Measurements from ENCODE around the gene RAB40C.

The RAB40C gene, protein sequence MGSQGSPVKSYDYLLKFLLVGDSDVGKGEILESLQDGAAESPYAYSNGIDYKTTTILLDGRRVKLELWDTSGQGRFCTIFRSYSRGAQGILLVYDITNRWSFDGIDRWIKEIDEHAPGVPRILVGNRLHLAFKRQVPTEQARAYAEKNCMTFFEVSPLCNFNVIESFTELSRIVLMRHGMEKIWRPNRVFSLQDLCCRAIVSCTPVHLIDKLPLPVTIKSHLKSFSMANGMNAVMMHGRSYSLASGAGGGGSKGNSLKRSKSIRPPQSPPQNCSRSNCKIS

DNA sequence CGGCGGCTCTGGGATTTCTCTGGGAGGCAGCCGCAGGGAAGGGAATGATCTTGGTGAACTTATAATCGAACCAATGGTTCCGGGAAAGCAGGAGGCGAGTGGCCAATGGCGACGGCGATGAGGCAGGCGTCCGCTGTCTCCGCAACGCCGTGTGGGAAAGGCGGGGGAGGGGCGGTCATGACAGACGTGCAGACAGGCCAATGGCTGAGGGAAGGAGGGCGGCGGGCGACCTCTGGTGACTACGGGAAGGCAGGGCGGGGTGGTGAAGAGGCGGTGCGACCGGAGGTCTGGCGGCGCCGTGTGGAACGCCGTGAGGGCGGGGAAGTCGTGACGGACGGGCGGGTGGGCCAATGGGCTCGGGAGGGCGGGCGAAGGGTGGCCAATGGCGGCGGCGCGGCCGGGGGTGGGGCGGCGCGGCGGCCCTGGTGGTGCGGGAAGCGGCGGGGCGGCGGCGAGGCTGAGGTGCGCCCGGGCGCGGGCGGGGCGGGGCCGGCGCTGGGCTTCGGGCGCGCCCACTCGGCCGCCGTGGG lies at the start of gene RAB40C:
RAB40C (plus strand) TSS at position 409 of the 530 bp plus-strand sequence. CDS start 226 bp downstream, outside the sequence.
- peak; percentile 99 for DNase-seq

DNA sequence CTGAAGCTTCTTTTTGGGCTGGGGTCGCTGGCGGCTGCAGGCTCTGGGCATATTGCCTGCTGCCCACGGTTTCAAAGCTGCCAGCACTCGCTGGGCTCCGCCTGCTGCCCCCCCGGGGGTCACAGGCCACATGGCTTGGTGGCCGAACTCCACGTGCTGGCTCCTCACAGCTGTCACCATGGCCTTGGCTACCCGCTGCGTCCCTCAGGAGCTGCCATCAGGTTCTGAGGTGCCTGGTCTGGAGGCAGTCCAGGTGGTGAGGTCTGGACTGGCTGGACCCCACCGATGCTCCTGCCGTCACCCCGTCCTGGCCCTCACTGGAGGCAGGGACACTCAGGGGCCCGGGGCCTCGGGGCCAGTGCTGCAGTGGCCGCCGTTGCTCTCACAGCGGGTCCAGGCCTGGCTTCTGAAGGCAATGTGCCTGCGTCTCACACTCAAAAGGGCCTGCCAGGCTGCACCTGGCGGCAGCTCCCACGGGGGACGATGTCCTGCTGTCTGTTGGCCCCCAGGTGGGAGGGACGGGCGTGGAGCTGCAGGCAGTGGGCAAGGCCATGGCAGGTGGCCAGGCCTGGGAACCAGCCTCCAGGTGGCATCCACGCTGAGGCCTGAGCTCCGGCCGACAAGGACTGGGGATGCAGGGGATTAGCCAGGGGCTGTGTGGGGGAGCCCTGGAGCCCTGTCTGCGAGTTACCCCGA lies 49.1 kb upstream of the RAB40C start:
- DNase-seq = no peak

DNA sequence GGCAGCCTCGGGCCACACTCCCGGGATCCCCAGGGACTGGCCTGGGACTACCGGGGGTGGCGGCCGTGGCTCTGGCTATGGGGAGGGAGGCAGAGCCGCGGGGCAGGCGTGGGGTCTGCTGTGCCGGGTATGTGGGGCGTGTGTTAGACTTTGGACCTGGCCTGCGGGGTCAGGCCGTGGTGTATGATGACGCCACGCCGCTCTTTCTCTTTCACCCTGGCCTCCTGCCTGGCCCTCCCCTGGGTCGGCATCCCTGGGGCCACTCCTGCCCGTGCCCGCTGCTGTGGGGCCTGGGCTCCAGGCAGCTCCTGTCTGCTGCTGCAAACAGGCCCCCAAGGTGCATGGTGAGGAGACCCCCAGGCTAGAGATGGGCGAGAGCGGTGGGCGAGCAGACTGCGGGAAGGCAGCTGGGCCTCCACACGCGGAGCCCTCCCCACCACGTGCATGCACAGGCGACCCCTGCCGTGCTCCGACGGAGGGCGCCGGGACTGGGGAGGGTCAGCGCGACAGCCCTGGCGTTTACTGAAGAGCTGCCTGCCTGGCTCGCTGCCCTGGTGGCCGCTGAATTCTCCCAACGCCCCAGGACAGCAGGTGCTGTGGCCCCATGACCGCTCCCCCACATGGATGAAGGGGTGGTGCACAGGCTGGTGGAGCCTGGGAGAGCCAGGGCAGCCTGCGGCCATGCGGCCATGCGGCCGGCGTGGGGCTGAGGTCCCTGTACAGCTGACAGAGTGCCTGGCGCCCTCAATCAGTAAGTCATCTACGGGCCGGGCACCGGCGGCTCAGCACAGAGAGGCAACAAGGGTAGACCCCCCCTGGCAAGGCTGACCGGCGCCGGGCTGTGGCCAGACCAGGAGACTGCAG lies 46.3 kb upstream of the RAB40C start:
- no peak for DNase-seq

DNA sequence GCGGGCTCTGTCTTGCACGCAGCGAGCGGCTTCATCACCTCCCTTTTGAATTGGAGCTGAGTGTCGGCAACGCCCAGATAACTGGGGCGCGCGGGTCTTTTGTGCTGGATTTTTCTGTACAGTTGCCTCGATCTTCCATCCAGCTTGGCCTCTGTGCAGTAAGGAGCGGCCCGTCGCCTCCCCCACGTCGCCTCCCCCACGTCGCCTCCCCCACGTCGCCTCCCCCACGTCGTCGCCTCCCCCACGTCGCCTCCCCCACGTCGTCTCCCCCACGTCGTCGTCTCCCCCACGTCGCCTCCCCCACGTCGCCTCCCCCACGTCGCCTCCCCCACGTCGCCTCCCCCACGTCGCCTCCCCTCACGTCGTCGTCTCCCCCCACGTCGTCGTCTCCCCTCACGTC lies 45.3 kb upstream of the RAB40C start:
- DNase-seq = no peak

DNA sequence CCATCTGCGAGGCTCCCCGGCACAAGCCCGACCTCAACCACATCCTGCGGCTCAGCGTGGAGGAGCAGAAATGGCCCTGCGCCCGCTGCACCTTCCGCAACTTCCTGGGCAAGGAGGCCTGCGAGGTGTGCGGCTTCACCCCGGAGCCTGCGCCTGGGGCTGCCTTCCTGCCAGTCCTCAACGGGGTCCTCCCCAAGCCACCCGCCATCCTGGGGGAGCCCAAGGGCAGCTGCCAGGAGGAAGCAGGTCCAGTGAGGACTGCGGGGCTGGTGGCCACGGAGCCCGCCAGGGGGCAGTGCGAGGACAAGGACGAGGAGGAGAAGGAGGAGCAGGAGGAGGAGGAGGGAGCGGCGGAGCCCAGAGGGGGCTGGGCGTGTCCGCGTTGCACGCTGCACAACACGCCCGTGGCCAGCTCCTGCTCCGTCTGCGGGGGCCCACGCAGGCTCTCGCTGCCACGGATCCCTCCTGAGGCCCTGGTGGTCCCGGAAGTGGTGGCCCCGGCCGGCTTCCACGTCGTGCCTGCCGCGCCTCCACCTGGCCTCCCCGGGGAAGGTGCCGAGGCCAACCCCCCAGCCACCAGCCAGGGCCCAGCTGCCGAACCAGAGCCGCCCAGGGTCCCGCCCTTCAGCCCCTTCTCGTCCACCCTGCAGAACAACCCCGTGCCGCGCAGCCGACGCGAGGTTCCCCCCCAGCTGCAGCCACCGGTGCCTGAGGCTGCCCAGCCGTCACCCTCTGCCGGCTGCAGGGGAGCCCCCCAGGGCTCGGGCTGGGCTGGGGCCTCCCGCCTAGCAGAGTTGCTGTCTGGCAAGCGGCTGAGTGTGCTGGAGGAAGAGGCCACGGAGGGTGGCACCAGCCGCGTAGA lies 42.7 kb upstream of the RAB40C start:
- peak; percentile 34 for DNase-seq

DNA sequence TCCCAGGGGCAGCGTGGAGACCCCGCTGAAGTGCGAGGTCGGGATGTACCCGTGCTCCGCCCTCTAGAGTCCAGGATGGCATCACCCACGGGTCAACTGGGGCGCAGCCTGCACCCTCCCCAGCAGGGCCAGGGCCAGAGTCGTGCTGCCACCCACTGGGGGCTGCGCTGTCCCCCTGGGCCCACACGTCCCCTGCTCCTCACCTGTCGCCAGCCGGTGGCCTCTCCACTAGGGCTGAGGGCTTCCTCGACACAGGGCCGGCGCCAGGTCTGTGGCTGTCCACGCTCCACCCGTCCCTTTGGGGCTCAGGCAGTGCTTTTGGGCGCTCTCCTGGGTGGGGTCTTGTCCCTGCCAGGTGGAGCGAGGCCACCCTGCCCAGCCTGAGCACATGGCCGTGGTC lies 41.3 kb upstream of the RAB40C start:
- DNase-seq = no peak

DNA sequence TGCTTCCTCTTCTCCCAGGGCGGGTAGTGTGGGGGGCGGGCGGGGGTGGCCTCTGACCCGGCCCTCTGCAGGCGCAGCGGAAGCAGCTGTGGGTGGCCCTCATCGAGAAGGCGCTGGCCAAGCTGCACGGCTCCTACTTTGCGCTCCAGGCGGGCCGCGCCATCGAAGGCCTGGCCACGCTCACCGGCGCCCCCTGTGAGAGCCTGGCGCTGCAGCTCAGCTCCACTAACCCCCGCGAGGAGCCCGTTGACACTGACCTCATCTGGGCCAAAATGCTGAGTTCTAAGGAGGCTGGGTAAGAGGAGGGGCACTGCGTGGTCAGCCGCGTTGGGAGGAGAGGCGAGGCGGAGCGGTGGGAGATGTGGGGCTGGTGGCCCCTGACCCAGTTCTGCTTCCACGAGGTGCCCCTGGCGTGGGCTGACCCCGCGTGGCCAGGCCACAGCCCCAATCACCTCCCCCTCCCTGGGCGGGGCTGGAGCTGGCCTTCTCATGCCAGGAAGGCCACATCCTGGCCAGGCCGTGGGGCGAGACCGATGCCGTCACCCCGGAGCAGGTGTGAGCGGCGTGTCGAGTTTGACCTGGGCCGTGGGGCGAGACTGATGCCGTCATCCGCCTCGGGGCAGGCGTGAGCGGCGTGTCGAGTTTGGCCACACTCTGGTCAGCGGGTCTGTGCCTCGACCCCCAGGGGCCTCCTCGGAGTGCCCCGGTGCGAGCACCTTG lies 40.2 kb upstream of the RAB40C start:
- no peak for DNase-seq

DNA sequence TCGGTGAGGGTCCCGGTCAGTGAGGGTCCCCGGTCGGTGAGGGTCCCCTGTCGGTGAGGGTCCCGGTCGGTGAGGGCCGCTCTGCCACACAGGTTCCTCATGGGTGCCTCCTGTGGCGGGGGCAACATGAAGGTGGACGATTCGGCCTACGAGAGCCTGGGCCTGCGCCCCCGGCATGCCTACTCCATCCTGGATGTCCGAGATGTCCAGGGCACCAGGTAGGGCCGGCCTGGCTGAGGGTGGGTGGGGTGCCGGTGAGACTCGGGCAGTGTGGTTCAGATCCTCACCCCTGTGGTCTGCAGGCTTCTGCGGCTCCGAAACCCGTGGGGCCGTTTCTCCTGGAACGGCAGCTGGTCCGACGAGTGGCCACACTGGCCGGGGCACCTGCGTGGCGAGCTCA lies 38.7 kb upstream of the RAB40C start:
- DNase-seq = no peak

DNA sequence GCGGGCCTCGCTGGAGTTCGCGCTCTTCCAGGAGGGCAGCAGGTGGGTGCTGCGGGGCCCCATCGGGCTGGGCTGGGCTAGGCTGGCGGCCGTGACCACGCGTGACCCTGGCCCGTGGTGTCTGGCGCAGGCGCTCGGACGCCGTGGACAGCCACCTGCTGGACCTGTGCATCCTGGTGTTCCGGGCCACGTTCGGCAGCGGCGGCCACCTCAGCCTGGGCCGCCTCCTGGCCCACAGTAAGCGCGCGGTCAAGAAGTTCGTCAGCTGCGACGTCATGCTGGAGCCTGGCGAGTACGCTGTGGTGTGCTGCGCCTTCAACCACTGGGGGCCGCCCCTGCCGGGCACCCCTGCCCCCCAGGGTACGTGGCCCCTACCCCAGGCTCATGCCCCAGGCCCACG lies 37.7 kb upstream of the RAB40C start:
- DNase-seq = no peak

DNA sequence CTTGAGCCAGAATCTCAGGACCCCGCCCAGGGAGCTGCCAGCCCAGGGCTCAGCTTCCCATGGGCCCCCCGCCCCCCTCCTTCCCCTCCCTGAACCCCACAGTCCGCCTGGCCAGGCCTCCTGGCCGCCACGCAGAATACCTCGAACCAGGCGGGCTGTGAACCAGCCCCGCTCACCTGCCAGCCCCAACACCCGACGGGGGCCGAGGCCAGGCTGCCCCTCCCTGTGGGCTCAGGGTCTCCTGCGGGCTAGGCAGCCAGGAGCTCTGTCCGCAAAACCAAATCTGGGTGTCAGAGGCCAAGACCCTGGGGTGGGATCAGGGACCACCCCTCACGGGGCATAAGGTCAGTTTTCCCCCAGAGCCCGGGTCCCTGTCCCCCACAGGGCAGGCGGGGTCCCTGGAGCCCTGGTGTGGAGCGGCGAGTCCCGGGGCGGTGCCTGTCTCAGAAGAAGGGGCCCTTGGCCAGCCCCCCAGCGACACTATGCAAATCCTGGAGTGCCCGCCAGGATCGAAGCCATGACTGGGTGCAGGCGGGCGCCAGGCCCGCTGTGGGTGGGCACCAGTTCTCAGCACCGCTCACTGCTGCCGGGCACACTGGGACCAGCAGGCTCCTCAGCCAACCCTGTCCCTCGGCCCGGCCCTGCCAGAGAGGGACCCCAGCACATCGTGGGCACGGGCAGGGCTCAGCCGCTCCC lies 36.1 kb upstream of the RAB40C start:
- DNase-seq = no peak

DNA sequence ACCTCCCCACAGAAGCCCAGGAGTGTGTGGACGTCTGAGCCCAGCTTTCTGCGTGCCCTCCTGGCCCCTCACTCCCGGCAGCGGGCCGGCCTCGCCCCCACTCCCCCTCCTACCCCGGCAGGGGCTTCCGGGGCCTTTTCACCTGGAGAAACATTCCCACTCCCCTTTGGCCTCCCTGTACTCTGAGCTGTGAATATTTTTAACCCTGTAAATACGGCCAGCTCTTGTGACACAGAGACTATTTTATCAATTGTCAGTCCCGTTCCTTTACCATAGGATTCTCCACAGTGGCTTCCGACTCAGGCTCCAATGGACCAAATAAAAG lies 35.6 kb upstream of the RAB40C start:
- DNase-seq = no peak

DNA sequence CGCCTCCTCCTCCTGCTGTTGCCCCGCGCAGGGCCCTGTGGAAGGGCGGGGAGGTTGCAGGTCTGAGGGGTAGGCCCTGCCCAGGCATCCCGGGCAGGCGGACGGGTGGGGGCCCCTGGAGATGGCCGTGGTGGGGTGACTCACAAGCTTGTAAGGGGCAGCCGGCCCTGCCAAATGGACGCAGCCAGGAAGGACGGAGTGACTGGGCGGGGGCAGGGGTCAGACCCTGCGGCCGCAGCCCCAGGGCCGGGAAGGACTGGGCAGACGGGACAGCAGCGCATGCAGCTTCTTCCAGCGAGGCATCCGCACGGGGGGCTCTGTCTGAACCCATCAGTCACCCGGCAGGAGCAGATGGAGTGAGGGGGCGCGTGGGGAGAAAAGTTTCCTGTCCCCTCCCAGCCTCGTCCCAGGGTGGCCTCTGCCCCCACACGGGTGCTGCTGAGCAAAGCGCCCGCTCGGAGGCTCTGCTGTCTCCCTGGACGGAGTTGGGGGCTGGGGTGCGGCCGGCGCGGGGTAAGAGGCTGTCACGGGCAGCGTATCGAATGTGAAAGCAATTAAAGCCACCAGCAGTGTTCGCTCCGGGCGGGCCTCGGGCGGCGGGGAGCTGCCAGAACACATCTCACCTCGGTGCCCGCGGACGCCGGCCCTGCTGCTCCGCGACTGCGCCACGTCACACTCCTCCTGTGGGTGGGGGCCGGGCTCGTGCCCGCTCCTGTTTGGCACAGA lies 35.1 kb upstream of the RAB40C start:
- DNase-seq = no peak

DNA sequence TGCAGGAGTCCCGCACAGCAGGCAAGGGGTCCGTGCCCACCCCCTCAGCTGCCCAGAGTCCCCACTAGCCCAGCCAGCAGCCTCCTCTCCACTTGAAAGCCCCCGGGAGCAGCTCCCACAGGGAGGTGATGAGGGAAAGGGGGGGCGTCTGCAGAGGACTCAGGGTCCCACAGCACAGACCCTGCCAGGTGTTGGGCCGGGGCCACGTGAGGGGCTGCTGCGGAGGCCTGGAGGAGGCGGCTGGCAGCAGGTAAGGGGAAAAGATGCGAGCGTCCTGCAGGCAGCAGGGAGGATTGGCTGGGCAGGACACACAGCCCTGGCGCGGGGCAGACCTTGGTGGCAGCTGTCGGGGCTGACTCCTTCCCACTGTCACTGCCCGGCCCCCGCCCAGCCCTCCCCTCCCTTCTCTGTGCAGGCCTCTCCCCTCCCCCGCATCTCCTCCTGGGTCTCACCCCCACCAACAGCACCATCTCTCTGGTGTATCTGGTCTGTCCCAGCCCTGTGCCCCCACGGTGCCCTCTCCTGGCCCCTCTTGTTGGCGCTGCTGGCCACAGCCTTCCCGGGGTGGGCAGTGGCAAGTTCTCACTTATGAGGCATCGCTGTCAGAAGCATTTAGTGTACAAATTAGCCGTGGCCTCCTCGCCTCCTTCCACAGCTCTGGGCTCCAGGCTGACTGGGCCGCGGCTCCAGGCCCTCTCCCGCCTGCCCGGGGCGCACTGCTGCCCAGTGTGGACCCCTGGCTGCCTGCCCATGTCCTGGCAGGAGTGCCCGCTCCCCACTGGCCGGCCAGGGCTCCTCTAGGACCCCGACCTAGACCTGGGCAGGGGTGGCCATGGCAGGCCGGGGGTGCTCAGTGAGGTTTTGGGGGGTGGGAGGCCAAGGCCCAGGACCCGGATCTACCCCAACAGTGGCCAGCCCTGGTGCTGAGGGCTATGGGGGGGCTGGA lies 34.1 kb upstream of the RAB40C start:
- DNase-seq = no peak

DNA sequence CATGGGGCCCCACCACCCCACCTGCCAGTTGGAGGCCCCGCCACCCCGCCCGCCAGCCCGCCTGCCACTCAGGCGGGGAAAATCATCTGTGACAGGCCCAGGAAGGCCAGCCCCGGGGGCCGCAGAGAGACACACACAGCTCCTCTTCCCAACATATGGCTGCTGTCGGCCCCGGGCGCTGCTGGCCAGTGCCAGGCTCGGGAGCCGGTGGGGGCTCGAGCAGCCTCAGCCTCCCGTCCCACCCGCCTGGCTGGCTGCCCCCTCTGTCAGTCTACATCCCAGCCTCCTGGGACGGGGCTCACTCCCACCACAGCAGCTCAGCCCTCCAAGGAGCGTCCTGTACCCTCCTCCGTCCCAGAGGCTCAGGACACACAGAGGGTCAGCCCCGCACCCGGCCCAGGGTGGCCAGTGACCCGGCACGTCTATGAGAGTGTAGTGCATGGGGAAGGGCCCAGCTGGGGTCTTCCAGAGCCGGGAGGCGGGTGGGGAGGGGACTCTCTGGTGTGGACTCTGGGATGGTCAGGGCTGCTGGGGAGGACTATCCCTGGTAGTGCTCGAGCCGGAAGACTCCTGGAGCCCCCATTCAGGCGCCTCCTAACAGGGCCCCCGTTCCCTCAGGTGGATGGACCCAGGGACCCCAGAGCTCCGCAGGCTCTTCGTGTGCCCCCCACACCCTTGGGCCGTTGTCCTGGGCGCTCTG lies 33.2 kb upstream of the RAB40C start:
- no peak for DNase-seq

DNA sequence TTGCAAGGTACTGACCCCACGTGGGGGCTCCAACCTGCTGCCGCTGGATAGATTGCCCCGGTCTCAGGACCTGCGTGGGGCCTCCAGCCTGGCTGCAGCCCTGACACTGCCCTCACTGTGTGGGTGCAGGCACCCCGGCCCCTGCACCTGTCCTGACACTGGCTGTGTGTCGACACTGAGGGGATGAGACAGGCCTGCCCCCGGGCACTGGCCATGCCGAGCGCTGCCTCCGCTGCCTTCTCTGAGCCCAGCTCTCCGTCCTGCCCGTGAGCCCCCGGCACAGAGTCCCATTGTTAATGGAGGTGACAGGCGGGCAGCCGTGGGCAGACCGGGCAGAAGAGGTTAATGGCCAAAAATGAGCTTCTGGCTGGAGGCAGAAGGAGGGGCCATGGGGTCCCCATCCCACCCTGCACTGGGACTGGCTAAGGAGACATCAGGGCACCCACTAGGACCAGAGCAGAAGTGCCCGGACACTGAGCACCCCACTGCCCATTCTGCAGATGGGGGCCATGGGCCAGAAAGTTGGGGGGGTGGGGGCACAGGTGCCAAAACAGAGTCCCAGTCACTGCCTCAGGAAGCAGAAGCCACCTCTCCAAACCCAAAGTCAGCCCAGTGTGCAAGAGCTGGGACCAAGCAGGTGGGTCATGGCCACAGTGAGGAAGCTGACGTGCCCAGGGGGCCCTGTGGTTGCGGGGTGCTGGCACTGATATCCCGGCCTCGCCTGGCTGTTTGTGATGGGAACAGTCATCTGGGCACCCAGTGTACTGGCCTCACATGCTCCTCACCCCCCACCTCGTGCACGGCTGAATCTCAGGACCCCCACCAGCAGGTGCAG lies 32.2 kb upstream of the RAB40C start:
- DNase-seq = no peak

DNA sequence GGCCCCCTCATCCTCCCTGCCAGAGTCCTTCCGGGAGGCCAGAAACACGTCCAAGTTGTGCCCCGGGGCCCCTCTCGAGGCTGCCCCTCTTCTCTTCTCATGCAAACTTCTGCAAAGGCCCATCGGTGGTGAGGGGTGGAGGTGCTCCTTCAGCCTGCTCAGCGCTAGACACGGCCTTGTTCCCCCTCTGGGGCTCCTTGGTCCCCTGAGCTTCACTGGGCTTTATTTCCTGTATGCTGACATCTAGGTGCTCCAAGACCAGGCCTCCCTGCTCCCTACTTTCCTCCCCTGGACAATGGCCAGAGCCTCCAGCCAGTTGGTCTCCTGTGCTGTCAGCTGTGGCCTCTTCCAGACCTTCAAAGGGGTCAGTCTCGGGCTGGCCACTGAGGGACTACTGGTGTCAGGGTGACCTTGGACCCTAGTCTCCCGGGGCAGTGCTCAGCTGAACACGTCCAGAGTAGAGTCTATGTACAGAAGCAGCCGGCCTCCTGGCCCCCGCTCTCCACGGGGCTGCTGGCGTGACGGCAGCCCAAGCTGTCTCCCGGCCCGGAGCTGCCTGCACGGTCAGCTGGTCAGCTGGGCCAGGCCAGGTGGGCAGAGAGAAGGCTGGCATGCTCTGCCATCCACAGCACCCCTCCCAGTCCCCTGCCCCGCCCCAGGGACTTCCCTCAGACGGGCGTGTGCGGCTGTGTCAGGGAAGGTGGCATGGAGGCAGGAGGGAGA lies 31.4 kb upstream of the RAB40C start:
- DNase-seq = no peak

DNA sequence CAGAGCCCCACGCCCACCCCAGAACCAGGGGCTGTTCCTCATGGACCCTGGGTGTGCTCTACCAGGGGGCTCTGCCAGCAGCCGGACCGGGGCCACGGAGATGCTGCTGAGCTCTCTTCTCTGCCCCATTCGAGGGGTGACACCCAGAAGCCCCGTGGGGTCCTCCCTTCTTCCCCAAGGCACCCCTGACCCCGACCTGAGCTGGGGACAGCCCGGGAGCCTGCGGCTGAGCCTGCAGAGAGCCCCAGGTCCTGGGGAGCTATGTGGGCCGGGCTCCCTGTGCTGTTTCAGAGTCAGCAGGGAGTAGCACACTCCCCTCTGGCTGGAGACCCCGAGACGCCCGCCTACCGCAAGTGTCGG lies 30.9 kb upstream of the RAB40C start:
- no peak for DNase-seq

Data from stimulated activated CD4-positive, alpha-beta T cell treated with anti-CD3 and anti-CD28 coated beads, Interleukin-4, amount 100 ng/mL, for 24 hours (primary cell).